SU-DHL-6 (cell line): ENCODE results near the gene SUMO4.

Source experiments
- H2AFZ ChIP-seq: fragments of 200-600 bp; sonication (generic); 2 replicates; pipeline ENCODE4 v1.6.1; 2014; ENCODE audit warnings: low read depth, mild to moderate bottlenecking, moderate library complexity, mixed read lengths, antibody characterized with exemption, low read length; ENCODE audit not compliant: severe bottlenecking
- H3F3A ChIP-seq: fragments of 200-600 bp; shearing (Covaris generic); 2 replicates; pipeline ENCODE4 v1.6.0; 2016; ENCODE audit warnings: antibody characterized with exemption, mild to moderate bottlenecking; ENCODE audit not compliant: insufficient read depth
- H3K27ac ChIP-seq: fragments of 200-600 bp; sonication (generic); 2 replicates; pipeline ENCODE4 v1.5.1; 2016; ENCODE audit warnings: low read depth, mild to moderate bottlenecking, low read length, moderate library complexity, mixed read lengths
- H3K27me3 ChIP-seq: fragments of 200-600 bp; sonication (generic), shearing (Covaris generic); 2 replicates; pipeline ENCODE4 v1.6.0; 2014; ENCODE audit warnings: mild to moderate bottlenecking, low read length
- H3K36me3 ChIP-seq: fragments of 200-600 bp; sonication (generic); 2 replicates; pipeline ENCODE4 v1.6.1; 2014; ENCODE audit warnings: mild to moderate bottlenecking, low read length, mixed read lengths
- H3K4me2 ChIP-seq: fragments of 300-600, 200-600 bp; shearing (Covaris generic), sonication (generic); 2 replicates; pipeline ENCODE4 v1.6.0; 2014; ENCODE audit warnings: low read length, low read depth, mild to moderate bottlenecking; ENCODE audit not compliant: poor library complexity, severe bottlenecking
- H3K4me3 ChIP-seq: fragments of 200-600 bp; sonication (generic); 2 replicates; pipeline ENCODE4 v1.5.1; 2014; ENCODE audit warnings: antibody characterized with exemption, low read length, mild to moderate bottlenecking, mixed read lengths; ENCODE audit not compliant: insufficient read depth, poor library complexity, severe bottlenecking
- H3K79me2 ChIP-seq: fragments of 200-600 bp; sonication (generic); 2 replicates; pipeline ENCODE4 v1.6.1; 2014; ENCODE audit warnings: mild to moderate bottlenecking, low read length, moderate library complexity; ENCODE audit not compliant: insufficient read depth
- H3K9ac ChIP-seq: fragments of 200-600 bp; sonication (generic); 2 replicates; pipeline ENCODE4 v1.7.0; 2014; ENCODE audit warnings: mild to moderate bottlenecking, low read length
- H3K9me2 ChIP-seq: fragments of 200-600 bp; sonication (generic); replicated peaks from 2 replicates; pipeline ENCODE4 v1.6.1; 2014; ENCODE audit warnings: low read length; ENCODE audit not compliant: insufficient read depth
- H3K9me3 ChIP-seq: fragments of 200-600 bp; sonication (generic); 2 replicates; pipeline ENCODE4 v1.6.1; 2014; ENCODE audit warnings: low read length, mixed read lengths; ENCODE audit not compliant: insufficient read depth
- H4K20me1 ChIP-seq: fragments of 200-600 bp; sonication (generic); 2 replicates; pipeline ENCODE4 v1.6.1; 2014; ENCODE audit warnings: low read depth, mild to moderate bottlenecking, antibody characterized with exemption, low read length, moderate library complexity, mixed read lengths
- EZH2phosphoT487 ChIP-seq: fragments of 200-600 bp; sonication (generic), shearing (Covaris generic); conservative IDR thresholded peaks from 2 replicates; pipeline ENCODE4 v1.6.1; 2018; ENCODE audit warnings: mild to moderate bottlenecking, antibody characterized with exemption, low read length, moderate library complexity, mixed read lengths
- TF ChIP-seq, protein P1 (sequence below): fragments of 200-600 bp; sonication (generic); IDR thresholded peaks from one replicate; pipeline ENCODE4 v1.5.1; 2017; ENCODE audit warnings: antibody characterized with exemption, mild to moderate bottlenecking, low read length, moderate library complexity; ENCODE audit not compliant: insufficient read depth, poor library complexity, severe bottlenecking

SUMO4 gene

DNA sequence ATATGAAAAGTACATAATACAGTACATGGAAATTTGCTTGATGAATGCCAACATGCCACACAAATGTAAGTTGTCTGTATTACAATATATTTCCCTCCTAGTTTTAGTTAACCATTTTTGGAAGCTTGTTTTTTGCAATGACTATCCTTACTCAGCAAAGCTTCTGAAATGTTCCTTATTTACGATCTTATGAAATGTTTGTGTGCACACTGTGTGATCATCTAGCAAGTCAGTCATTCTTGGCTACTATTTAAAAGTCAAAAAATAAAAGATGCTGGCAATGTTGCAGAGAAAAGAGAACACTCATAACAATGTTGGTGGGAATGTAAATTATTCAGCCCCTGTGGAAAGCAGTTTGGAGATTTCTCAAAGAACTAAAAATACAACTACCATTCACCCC, 33.8 kb downstream of the SUMO4 start:
- Histone ChIP-seq H3K27me3 (no peaks in the 10 kb centered on the region), H3K4me3 (no peak overlapping the region), H3K9me3 (no peaks in the 10 kb centered on the region)

DNA sequence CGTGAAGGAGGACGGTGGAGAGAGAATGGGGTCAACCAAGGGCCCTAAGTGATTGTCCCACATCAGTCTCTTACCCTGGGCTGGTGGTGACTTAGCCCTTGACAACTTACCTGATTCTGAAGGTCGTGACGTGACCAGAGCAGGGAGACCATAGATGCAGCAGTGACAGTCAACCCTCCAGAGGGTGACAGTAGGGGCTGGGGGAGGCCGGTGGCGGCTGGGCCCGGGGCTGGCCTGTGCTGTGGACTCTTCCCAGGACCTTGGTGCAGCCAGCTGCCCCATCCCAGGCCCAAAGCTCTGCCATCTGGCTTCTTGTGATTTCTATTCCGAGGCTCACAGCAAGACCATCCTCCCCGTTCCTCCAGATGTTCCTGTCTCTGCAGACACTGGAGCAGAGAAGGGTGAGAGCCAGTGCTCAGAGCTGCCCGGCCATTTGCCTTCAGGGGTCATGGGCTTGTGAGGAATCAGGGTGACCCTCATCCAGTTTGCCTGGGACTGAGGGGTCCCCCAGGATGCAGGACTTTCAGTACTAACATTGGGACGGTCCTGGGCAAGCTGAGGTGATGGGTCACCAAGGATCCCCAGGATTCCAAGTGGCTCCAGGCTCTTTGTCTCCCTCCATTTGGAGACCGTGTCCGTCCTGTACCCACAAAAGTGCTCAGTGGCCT, 36.0 kb downstream of the SUMO4 start:
- no peaks in the 10 kb centered on the region for H3K9me3 ChIP-seq
- H3K79me2 ChIP-seq: no peaks in the 10 kb centered on the region

More for the DNA sequence above, 33.8 kb downstream of the SUMO4 start:
- Histone ChIP-seq H3K9ac (no peak overlapping the region), H3F3A (no peaks in the 10 kb centered on the region), H3K36me3 (no peaks in the 10 kb centered on the region), H3K4me2 (no peak overlapping the region), H3K27ac (no peak overlapping the region), H3K9me2 (no peaks in the 10 kb centered on the region), H3K79me2 (no peaks in the 10 kb centered on the region), H2AFZ (no peak overlapping the region), H4K20me1 (no peaks in the 10 kb centered on the region)
- TF ChIP-seq, protein P1, sequence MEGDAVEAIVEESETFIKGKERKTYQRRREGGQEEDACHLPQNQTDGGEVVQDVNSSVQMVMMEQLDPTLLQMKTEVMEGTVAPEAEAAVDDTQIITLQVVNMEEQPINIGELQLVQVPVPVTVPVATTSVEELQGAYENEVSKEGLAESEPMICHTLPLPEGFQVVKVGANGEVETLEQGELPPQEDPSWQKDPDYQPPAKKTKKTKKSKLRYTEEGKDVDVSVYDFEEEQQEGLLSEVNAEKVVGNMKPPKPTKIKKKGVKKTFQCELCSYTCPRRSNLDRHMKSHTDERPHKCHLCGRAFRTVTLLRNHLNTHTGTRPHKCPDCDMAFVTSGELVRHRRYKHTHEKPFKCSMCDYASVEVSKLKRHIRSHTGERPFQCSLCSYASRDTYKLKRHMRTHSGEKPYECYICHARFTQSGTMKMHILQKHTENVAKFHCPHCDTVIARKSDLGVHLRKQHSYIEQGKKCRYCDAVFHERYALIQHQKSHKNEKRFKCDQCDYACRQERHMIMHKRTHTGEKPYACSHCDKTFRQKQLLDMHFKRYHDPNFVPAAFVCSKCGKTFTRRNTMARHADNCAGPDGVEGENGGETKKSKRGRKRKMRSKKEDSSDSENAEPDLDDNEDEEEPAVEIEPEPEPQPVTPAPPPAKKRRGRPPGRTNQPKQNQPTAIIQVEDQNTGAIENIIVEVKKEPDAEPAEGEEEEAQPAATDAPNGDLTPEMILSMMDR: no peak
- no peak for TF ChIP-seq EZH2phosphoT487

DNA sequence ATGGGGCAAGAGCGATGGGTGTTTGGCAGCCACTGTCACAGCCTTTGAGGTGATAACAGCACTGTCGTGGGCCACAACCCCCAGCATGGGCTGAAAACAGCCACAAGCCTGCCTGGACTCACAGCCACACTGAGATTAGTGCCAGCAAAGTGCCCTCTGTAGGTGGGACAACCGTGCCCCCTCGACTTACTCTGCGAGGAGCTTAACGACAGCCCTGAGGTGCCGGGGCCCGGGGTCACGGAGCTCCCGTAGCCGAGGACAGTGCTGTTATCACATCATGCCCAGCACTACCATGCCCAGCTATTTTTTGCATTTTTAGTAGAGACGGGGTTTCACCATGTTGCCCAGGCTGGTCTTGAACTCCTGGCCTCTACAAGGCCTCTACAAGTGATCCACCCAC, 36.6 kb downstream of the SUMO4 start:
- Histone ChIP-seq H3F3A (no peaks in the 10 kb centered on the region), H3K27ac (no peak overlapping the region), H3K9ac (no peak overlapping the region), H3K4me2 (no peak overlapping the region), H3K79me2 (no peaks in the 10 kb centered on the region), H3K9me3 (no peaks in the 10 kb centered on the region), H3K27me3 (no peaks in the 10 kb centered on the region), H4K20me1 (no peaks in the 10 kb centered on the region), H3K36me3 (no peaks in the 10 kb centered on the region), H2AFZ (no peak overlapping the region), H3K9me2 (no peaks in the 10 kb centered on the region), H3K4me3 (no peak overlapping the region)
- TF ChIP-seq, protein P1: no peak
- no peak for TF ChIP-seq EZH2phosphoT487

More for the DNA sequence above, 36.0 kb downstream of the SUMO4 start:
- Histone ChIP-seq H4K20me1 (no peaks in the 10 kb centered on the region), H3K36me3 (no peaks in the 10 kb centered on the region), H3K9me2 (no peaks in the 10 kb centered on the region), H3F3A (no peaks in the 10 kb centered on the region), H2AFZ (no peak overlapping the region), H3K9ac (no peak overlapping the region), H3K4me2 (no peak overlapping the region), H3K27me3 (no peaks in the 10 kb centered on the region), H3K4me3 (no peak overlapping the region), H3K27ac (no peak overlapping the region)
- no peak for TF ChIP-seq EZH2phosphoT487
- TF ChIP-seq, protein P1: no peak
